ENCODE data around the gene SDK1.

Gene SDK1

DNA sequence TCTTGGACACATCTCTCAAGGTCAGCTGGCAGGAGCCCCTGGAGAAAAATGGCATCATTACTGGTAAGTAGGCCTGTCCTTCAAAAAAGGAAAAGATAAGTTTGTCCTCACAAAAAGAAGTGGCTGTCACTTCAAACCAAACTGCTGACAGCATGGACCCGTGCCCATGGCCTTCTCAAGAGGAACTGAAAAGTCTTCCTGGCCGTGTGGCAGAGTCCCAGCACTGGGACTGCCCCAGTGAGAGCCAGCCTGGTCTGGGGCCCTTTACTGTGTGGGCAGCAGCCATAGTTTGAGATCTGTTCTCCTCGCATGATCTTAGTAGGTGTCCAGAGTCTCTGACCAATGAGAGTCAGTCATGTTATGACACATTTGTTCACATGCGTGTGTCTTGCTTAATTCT, 766.8 kb downstream of the SDK1 start:
- DNase-seq (ENCODE audit: low spot score): no peak
- Histone ChIP-seq H3K27me3 (ENCODE audit: control insufficient read depth in 3 of 3, insufficient read depth in 3 of 3, low read depth in 1 of 3, low read length in 3 of 3) (no peaks in the 10 kb centered on the region), H3K4me3 (ENCODE audit: low read length in 2 of 2) (no peak overlapping the region), H2BK12ac (ENCODE audit: low read length) (no peak overlapping the region), H3K4me1 (ENCODE audit: control insufficient read depth in 2 of 2, insufficient read depth in 1 of 2, low read depth in 1 of 2, low read length in 2 of 2) (peaks cover 0 to 4% of the 10 kb centered on the region in 2 donors), H3K18ac (ENCODE audit: low read length) (no peak overlapping the region), H2BK120ac (ENCODE audit: low read depth, low read length) (no peak overlapping the region), H3K4me2 (ENCODE audit: insufficient read depth, low read length, poor library complexity, severe bottlenecking) (no peak overlapping the region), H4K91ac (ENCODE audit: low read depth, low read length, poor library complexity) (no peak overlapping the region), H3K23ac (ENCODE audit: low read depth, low read length, poor library complexity) (no peak overlapping the region), H3K9ac (ENCODE audit: low read depth, low read length, poor library complexity) (no peak overlapping the region), H2BK5ac (ENCODE audit: low read length) (no peak overlapping the region), H3K79me1 (ENCODE audit: low read depth, low read length) (no peaks in the 10 kb centered on the region), H4K8ac (ENCODE audit: low read depth, low read length) (no peak overlapping the region), H2AFZ (ENCODE audit: low read length) (no peak overlapping the region), H3K4ac (ENCODE audit: low read length) (no peak overlapping the region), H3K14ac (ENCODE audit: low read length) (no peak overlapping the region), H2AK5ac (ENCODE audit: low read depth, low read length) (no peak overlapping the region), H3K27ac (replicated peaks; ENCODE audit: low read length) (no peak overlapping the region), H2BK15ac (ENCODE audit: low read length) (no peak overlapping the region), H3K9me3 (replicated peaks in 1 of 2; ENCODE audit: control insufficient read depth in 2 of 2, insufficient read depth in 1 of 2, low read depth in 1 of 2, low read length in 2 of 2) (no peaks in the 10 kb centered on the region), H3K36me3 (replicated peaks in 1 of 2; ENCODE audit: control insufficient read depth in 2 of 2, insufficient read depth in 2 of 2, low read length in 2 of 2) (no peaks in the 10 kb centered on the region)
- no CpG with 5 or more reads among the region's 4 CpGs for WGBS, 2 donors (ENCODE audit: extremely low coverage in 2 of 2, insufficient read length in 2 of 2, insufficient replicate concordance in 1 of 2)

DNA sequence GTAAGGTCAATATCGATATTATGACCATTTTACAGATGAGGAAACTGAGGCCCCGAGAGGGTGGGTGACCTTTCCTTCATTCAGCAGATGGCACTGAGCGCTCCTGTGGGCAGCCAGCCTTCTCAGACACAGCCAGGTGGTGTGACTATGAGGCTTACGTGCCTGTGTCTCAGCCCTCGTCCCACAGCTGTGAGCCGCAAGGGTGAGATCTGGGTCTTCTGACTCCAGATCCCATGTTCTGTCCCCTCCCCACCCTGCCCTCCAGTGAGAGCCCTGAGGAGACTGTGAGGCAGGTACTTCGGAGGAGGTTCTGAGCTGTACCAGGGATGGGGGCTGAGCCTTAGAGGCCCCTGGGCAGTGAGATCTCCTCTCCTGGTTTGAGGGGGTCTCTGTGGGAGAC, 767.2 kb downstream of the SDK1 start:
- peaks cover 0 to 4% of the 10 kb centered on the region in 2 donors for H3K4me1 ChIP-seq (ENCODE audit: control insufficient read depth in 2 of 2, insufficient read depth in 1 of 2, low read depth in 1 of 2, low read length in 2 of 2)
- H2BK12ac ChIP-seq (ENCODE audit: low read length): no peak overlapping the region
- no peak overlapping the region for H3K4me3 ChIP-seq (ENCODE audit: low read length in 2 of 2)
- no peak overlapping the region for H4K8ac ChIP-seq (ENCODE audit: low read depth, low read length)
- no CpG with 5 or more reads among the region's 7 CpGs for WGBS, 2 donors (ENCODE audit: extremely low coverage in 2 of 2, insufficient read length in 2 of 2, insufficient replicate concordance in 1 of 2)
- no peaks in the 10 kb centered on the region for H3K36me3 ChIP-seq (replicated peaks in 1 of 2; ENCODE audit: control insufficient read depth in 2 of 2, insufficient read depth in 2 of 2, low read length in 2 of 2)
- H4K91ac ChIP-seq (ENCODE audit: low read depth, low read length, poor library complexity): no peak overlapping the region
- H3K23ac ChIP-seq (ENCODE audit: low read depth, low read length, poor library complexity): no peak overlapping the region
- no peak overlapping the region for H3K27ac ChIP-seq (replicated peaks; ENCODE audit: low read length)
- H3K18ac ChIP-seq (ENCODE audit: low read length): no peak overlapping the region
- no peak overlapping the region for H3K14ac ChIP-seq (ENCODE audit: low read length)
- no peak overlapping the region for H2AK5ac ChIP-seq (ENCODE audit: low read depth, low read length)
- no peaks in the 10 kb centered on the region for H3K27me3 ChIP-seq (ENCODE audit: control insufficient read depth in 3 of 3, insufficient read depth in 3 of 3, low read depth in 1 of 3, low read length in 3 of 3)
- H3K4ac ChIP-seq (ENCODE audit: low read length): no peak overlapping the region
- H2BK5ac ChIP-seq (ENCODE audit: low read length): no peak overlapping the region
- no peaks in the 10 kb centered on the region for H3K79me1 ChIP-seq (ENCODE audit: low read depth, low read length)
- no peak overlapping the region for H3K9ac ChIP-seq (ENCODE audit: low read depth, low read length, poor library complexity)
- no peaks in the 10 kb centered on the region for H3K9me3 ChIP-seq (replicated peaks in 1 of 2; ENCODE audit: control insufficient read depth in 2 of 2, insufficient read depth in 1 of 2, low read depth in 1 of 2, low read length in 2 of 2)
- H3K4me2 ChIP-seq (ENCODE audit: insufficient read depth, low read length, poor library complexity, severe bottlenecking): no peak overlapping the region
- H2BK120ac ChIP-seq (ENCODE audit: low read depth, low read length): no peak overlapping the region
- no peak for DNase-seq (ENCODE audit: low spot score)
- no peak overlapping the region for H2BK15ac ChIP-seq (ENCODE audit: low read length)
- no peak overlapping the region for H2AFZ ChIP-seq (ENCODE audit: low read length)

- Histone ChIP-seq H3K18ac (ENCODE audit: low read length) (peak overlapping the region; percentile 50), H3K4me2 (ENCODE audit: insufficient read depth, low read length, poor library complexity, severe bottlenecking) (no peak overlapping the region), H3K27me3 (ENCODE audit: control insufficient read depth in 3 of 3, insufficient read depth in 3 of 3, low read depth in 1 of 3, low read length in 3 of 3) (no peaks in the 10 kb centered on the region), H4K8ac (ENCODE audit: low read depth, low read length) (no peak overlapping the region), H3K9ac (ENCODE audit: low read depth, low read length, poor library complexity) (no peak overlapping the region), H2BK120ac (ENCODE audit: low read depth, low read length) (no peak overlapping the region), H3K79me1 (ENCODE audit: low read depth, low read length) (no peaks in the 10 kb centered on the region), H3K4me1 (ENCODE audit: control insufficient read depth in 2 of 2, insufficient read depth in 1 of 2, low read depth in 1 of 2, low read length in 2 of 2) (peaks cover 0 to 4% of the 10 kb centered on the region in 2 donors), H2AK5ac (ENCODE audit: low read depth, low read length) (peak overlapping the region; percentile 63), H2BK5ac (ENCODE audit: low read length) (no peak overlapping the region), H2BK15ac (ENCODE audit: low read length) (no peak overlapping the region), H3K36me3 (replicated peaks in 1 of 2; ENCODE audit: control insufficient read depth in 2 of 2, insufficient read depth in 2 of 2, low read length in 2 of 2) (no peaks in the 10 kb centered on the region), H3K14ac (ENCODE audit: low read length) (no peak overlapping the region), H3K23ac (ENCODE audit: low read depth, low read length, poor library complexity) (peak overlapping the region; percentile 47), H4K91ac (ENCODE audit: low read depth, low read length, poor library complexity) (peak overlapping the region; percentile 27), H2AFZ (ENCODE audit: low read length) (no peak overlapping the region), H3K4ac (ENCODE audit: low read length) (no peak overlapping the region), H3K27ac (replicated peaks; ENCODE audit: low read length) (no peak overlapping the region), H2BK12ac (ENCODE audit: low read length) (no peak overlapping the region), H3K4me3 (ENCODE audit: low read length in 2 of 2) (no peak overlapping the region), H3K9me3 (replicated peaks in 1 of 2; ENCODE audit: control insufficient read depth in 2 of 2, insufficient read depth in 1 of 2, low read depth in 1 of 2, low read length in 2 of 2) (no peaks in the 10 kb centered on the region)
- no CpG with 5 or more reads among the region's 23 CpGs for WGBS, 2 donors (ENCODE audit: extremely low coverage in 2 of 2, insufficient read length in 2 of 2, insufficient replicate concordance in 1 of 2)
- DNase-seq (ENCODE audit: low spot score): no peak
These were observed 768.4 kb downstream of the SDK1 start for GRCh38 chr7:4069268-4070095.

- Histone ChIP-seq H3K4me1 (ENCODE audit: control insufficient read depth in 2 of 2, insufficient read depth in 1 of 2, low read depth in 1 of 2, low read length in 2 of 2) (peaks cover 0 to 4% of the 10 kb centered on the region in 2 donors), H3K79me1 (ENCODE audit: low read depth, low read length) (no peaks in the 10 kb centered on the region), H2AK5ac (ENCODE audit: low read depth, low read length) (no peak overlapping the region), H3K4ac (ENCODE audit: low read length) (no peak overlapping the region), H2BK15ac (ENCODE audit: low read length) (no peak overlapping the region), H4K8ac (ENCODE audit: low read depth, low read length) (no peak overlapping the region), H3K23ac (ENCODE audit: low read depth, low read length, poor library complexity) (no peak overlapping the region), H3K14ac (ENCODE audit: low read length) (no peak overlapping the region), H3K4me2 (ENCODE audit: insufficient read depth, low read length, poor library complexity, severe bottlenecking) (no peak overlapping the region), H3K36me3 (replicated peaks in 1 of 2; ENCODE audit: control insufficient read depth in 2 of 2, insufficient read depth in 2 of 2, low read length in 2 of 2) (no peaks in the 10 kb centered on the region), H3K9me3 (replicated peaks in 1 of 2; ENCODE audit: control insufficient read depth in 2 of 2, insufficient read depth in 1 of 2, low read depth in 1 of 2, low read length in 2 of 2) (no peaks in the 10 kb centered on the region), H4K91ac (ENCODE audit: low read depth, low read length, poor library complexity) (no peak overlapping the region), H2BK120ac (ENCODE audit: low read depth, low read length) (no peak overlapping the region), H2BK5ac (ENCODE audit: low read length) (no peak overlapping the region), H2BK12ac (ENCODE audit: low read length) (no peak overlapping the region), H2AFZ (ENCODE audit: low read length) (no peak overlapping the region), H3K9ac (ENCODE audit: low read depth, low read length, poor library complexity) (no peak overlapping the region), H3K27ac (replicated peaks; ENCODE audit: low read length) (no peak overlapping the region), H3K4me3 (ENCODE audit: low read length in 2 of 2) (no peak overlapping the region), H3K18ac (ENCODE audit: low read length) (peak overlapping the region; percentile 20), H3K27me3 (ENCODE audit: control insufficient read depth in 3 of 3, insufficient read depth in 3 of 3, low read depth in 1 of 3, low read length in 3 of 3) (no peaks in the 10 kb centered on the region)
- WGBS, 2 donors (ENCODE audit: extremely low coverage in 2 of 2, insufficient read length in 2 of 2, insufficient replicate concordance in 1 of 2): no CpG with 5 or more reads among the region's 7 CpGs
- no peak for DNase-seq (ENCODE audit: low spot score)
These were observed 769.2 kb downstream of the SDK1 start for GRCh38 chr7:4070214-4070613.
